GM23248 (cell line): ENCODE results near the gene LBHD2. TPM values are rescaled to one million over a fixed set of nuclear protein-coding genes. Genes with fewer than 3 reads are reported as not detected.
A peak's percentile ranks its signal among the peaks of the same experiment; 100 is the strongest.

Source experiments
- DNase-seq: peaks from one replicate; pipeline ENCODE4 v3.0.0-alpha.2; 2015
- H2AFZ ChIP-seq: fragments of 200-600 bp; sonication (generic); 2 replicates; pipeline ENCODE4 v1.6.1; 2016; ENCODE audit warnings: antibody characterized with exemption
- H3F3A ChIP-seq: fragments of 200-600 bp; sonication (generic); 2 replicates; pipeline ENCODE4 v1.6.1; 2016; ENCODE audit warnings: mild to moderate bottlenecking, antibody characterized with exemption, mixed run types; ENCODE audit not compliant: insufficient read depth
- H3K27ac ChIP-seq: fragments of 200-600 bp; sonication (generic); 2 replicates; pipeline ENCODE4 v1.5.1; 2016; ENCODE audit warnings: mild to moderate bottlenecking
- H3K27me3 ChIP-seq: fragments of 200-600 bp; sonication (generic); replicated peaks from 2 replicates; pipeline ENCODE4 v1.6.1; 2016; ENCODE audit warnings: mild to moderate bottlenecking; ENCODE audit not compliant: insufficient read depth
- H3K36me3 ChIP-seq: fragments of 200-600 bp; sonication (generic); 2 replicates; pipeline ENCODE4 v1.6.1; 2016; ENCODE audit warnings: low read depth, mild to moderate bottlenecking
- H3K4me1 ChIP-seq: fragments of 200-600 bp; sonication (generic); 2 replicates; pipeline ENCODE4 v1.6.1; 2016; ENCODE audit warnings: mild to moderate bottlenecking; ENCODE audit not compliant: insufficient read depth
- H3K4me2 ChIP-seq: fragments of 200-600 bp; sonication (generic); one replicate; pipeline ENCODE4 v1.6.1; 2016; ENCODE audit warnings: mild to moderate bottlenecking; ENCODE audit not compliant: unreplicated experiment
- H3K4me3 ChIP-seq: fragments of 200-600 bp; sonication (generic); 2 replicates; pipeline ENCODE4 v1.5.1; 2016; ENCODE audit warnings: mild to moderate bottlenecking
- H3K79me2 ChIP-seq: fragments of 200-600 bp; sonication (generic); 2 replicates; pipeline ENCODE4 v1.6.1; 2016; ENCODE audit warnings: mild to moderate bottlenecking; ENCODE audit not compliant: insufficient read depth
- H3K9ac ChIP-seq: fragments of 200-600 bp; sonication (generic); 2 replicates; pipeline ENCODE4 v1.6.1; 2016; ENCODE audit warnings: mild to moderate bottlenecking
- H3K9me2 ChIP-seq: fragments of 200-600 bp; sonication (generic); 2 replicates; pipeline ENCODE4 v1.6.1; 2016; ENCODE audit warnings: mixed run types, mild to moderate bottlenecking, moderate library complexity; ENCODE audit not compliant: insufficient read depth
- H3K9me3 ChIP-seq: fragments of 200-600 bp; sonication (generic); one replicate; pipeline ENCODE4 v1.6.1; 2017; ENCODE audit warnings: low read depth
- H4K20me1 ChIP-seq: fragments of 200-600 bp; sonication (generic); 2 replicates; pipeline ENCODE4 v1.6.0; 2016; ENCODE audit not compliant: insufficient read depth
- EZH2 ChIP-seq: fragments of 200-600 bp; sonication (generic); IDR thresholded peaks from 2 replicates; pipeline ENCODE4 v1.6.1; 2018; ENCODE audit warnings: antibody characterized with exemption, mild to moderate bottlenecking; ENCODE audit not compliant: insufficient read depth, poor library complexity, severe bottlenecking
- EZH2phosphoT487 ChIP-seq: fragments of 200-600 bp; sonication (generic); IDR thresholded peaks from 2 replicates; pipeline ENCODE4 v1.6.1; 2018; ENCODE audit warnings: antibody characterized with exemption, moderate library complexity, mild to moderate bottlenecking, low read depth; ENCODE audit not compliant: insufficient read depth
- WGBS, 2 experiments: methylation state at CpG; one replicate each; pipeline ENCODE4 v1.1.6; 2015 to 2017; ENCODE audit warnings: low lambda C conversion rate in 2 of 2, low coverage in 1 of 2; ENCODE audit errors: missing lambda C conversion rate in 2 of 2; 5-methylcytosine and 5-hydroxymethylcytosine counted together
- in situ Hi-C: fragments of 300-500 bp; cut with MboI; formaldehyde crosslinking; loops from 2 replicates; pipeline ENCODE4 v1.15.0; 2020
- polyA plus RNA-seq: library from polyadenylated mRNA; unstranded; fragments of >200 nt; fragmentation: Nextera tagmentation; extraction: Ambion mirVana; gene quantifications from 2 replicates; pipeline ENCODE4 v1.2.1, GENCODE V29; 2016
- total RNA-seq: library from RNA; depleted of rRNA; stranded (reverse); fragments of >200 nt; shearing (Covaris generic); gene quantifications from 2 replicates; pipeline ENCODE4 v1.2.3, GENCODE V29; 2014

The LBHD2 gene
- total and polyA plus RNA-seq, 2 experiments from 2014 or later, result not detected

DNA sequence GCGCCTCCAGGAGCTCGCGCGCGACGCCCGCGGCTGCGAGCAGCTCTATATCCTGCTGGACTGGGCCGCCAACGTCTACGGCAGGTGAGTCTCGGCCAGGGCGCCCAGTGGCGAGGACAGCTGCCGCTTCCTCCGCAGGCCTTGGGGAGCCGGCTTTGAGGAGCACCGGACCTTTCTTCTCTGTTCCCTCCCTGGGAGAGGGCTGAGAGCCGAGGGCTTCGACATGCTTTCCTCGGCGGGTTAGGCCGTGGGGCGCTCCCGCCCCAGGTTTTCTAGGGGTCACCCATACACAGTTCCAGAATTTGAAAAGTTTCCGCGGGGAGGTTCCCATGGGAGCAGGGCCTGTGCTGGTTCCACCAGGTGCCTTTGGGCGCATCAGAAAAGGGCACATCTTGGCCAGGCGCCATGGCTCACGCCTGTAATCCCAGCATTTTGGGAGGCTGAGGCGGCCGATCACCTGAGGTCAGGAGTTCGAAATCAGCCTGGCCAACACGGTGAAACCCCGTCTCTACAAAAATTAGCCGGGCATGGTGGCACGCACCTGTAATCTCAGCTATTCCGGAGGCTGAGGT lies 18.8 kb downstream of the LBHD2 start:
- Histone ChIP-seq H3K9me2 (no peaks in the 10 kb centered on the region), H3K9ac (no peak overlapping the region), H2AFZ (no peak overlapping the region), H3K36me3 (no peaks in the 10 kb centered on the region), H4K20me1 (no peaks in the 10 kb centered on the region), H3K79me2 (no peaks in the 10 kb centered on the region), H3K27ac (no peak overlapping the region), H3K9me3 (no peaks in the 10 kb centered on the region), H3F3A (no peaks in the 10 kb centered on the region), H3K4me2 (no peak overlapping the region), H3K4me1 (no peaks in the 10 kb centered on the region), H3K4me3 (no peak overlapping the region), H3K27me3 (peaks cover 16% of the 10 kb centered on the region)
- in situ Hi-C loops, result no loop called here
- TF ChIP-seq EZH2phosphoT487, result no peak
- no peak for TF ChIP-seq EZH2
- no peak for DNase-seq
- 23 to 35% methylated on average over 26 to 34 of the region's 39 CpGs for WGBS, 2 experiments

DNA sequence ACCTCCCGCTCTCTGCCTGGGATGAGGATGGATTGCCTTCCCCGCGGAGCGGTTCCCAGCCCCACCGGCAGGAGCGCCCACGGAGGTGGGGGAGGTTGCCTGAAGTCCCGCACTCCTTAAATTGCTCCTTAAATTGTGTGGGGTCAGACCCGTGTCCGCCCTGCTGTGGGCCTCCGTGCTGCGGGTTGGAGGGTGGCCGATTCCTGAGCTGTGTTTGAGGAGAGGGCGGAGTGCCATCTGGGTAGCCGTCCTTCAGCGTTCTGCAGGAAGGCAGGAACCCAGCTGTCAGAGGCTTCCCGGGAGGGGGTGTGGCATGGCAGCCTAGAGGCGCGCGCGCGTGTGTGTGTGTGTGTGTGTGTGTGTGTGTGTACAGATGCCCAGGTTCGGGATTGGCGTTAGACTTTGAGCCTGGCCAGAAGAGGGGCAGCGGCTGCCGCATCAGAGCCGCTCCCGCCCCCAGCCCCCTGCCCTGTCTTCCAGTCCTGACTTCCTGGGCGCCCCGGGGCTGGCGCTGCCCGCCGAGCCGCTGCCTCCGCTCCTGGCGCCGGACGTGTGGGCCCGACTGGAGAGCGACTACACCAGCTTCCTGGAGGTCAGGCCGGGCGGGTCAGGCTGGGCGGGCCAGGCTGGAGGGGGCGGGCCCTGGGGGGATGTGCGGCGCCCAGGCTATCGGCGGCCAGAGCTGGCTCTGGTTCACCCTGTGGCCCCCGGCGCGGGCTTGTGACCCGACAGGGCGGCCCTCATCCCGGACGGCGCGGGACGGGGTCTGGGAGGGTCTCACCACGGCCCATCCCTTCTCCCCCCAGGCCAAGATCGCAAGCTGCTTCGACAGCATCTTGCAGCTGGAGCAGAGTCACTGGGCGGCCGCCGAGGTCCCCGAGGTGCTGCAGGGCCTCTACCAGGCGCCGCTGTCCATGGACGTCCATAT lies 19.7 kb downstream of the LBHD2 start:
- Histone ChIP-seq H3K9ac (no peak overlapping the region), H4K20me1 (no peaks in the 10 kb centered on the region), H3K4me1 (no peaks in the 10 kb centered on the region), H3K27me3 (peaks cover 16% of the 10 kb centered on the region), H3F3A (no peaks in the 10 kb centered on the region), H3K27ac (no peak overlapping the region), H3K9me2 (no peaks in the 10 kb centered on the region), H3K4me3 (peak overlapping the region; percentile 23; the same call in 1 of the 2 replicates), H3K9me3 (no peaks in the 10 kb centered on the region), H2AFZ (no peak overlapping the region), H3K4me2 (no peak overlapping the region), H3K36me3 (no peaks in the 10 kb centered on the region), H3K79me2 (no peaks in the 10 kb centered on the region)
- in situ Hi-C loops, result no loop called here
- TF ChIP-seq EZH2 (no peak), EZH2phosphoT487 (no peak)
- peak; percentile 68 for DNase-seq
- 11 to 31% methylated on average over 25 to 52 of the region's 68 CpGs for WGBS, 2 experiments

DNA sequence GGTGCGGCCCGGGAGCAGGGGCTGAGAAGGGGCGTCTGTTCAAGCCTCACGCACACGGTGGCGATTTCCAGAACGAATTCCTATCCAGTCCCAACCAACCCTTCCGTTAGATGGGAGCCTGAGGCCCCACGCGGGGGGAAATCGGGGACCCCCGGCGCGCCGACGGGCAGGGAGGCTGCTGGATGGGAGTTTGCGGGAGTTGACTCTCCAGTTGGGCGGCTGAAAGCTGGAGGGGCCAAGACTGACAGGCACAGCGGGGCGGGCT lies 20.3 kb downstream of the LBHD2 start:
- Histone ChIP-seq H3F3A (no peaks in the 10 kb centered on the region), H3K4me1 (no peaks in the 10 kb centered on the region), H3K4me2 (no peak overlapping the region), H2AFZ (no peak overlapping the region), H3K79me2 (no peaks in the 10 kb centered on the region), H3K4me3 (no peak overlapping the region), H3K27me3 (peaks cover 16% of the 10 kb centered on the region), H3K36me3 (no peaks in the 10 kb centered on the region), H3K9ac (no peak overlapping the region), H3K9me3 (no peaks in the 10 kb centered on the region), H3K27ac (no peak overlapping the region), H3K9me2 (no peaks in the 10 kb centered on the region), H4K20me1 (no peaks in the 10 kb centered on the region)
- in situ Hi-C loops, result no loop called here
- TF ChIP-seq EZH2phosphoT487 (no peak), EZH2 (no peak)
- no peak for DNase-seq
- WGBS, 2 experiments, result 5 to 11% methylated on average over 14 to 16 of the region's 20 CpGs

DNA sequence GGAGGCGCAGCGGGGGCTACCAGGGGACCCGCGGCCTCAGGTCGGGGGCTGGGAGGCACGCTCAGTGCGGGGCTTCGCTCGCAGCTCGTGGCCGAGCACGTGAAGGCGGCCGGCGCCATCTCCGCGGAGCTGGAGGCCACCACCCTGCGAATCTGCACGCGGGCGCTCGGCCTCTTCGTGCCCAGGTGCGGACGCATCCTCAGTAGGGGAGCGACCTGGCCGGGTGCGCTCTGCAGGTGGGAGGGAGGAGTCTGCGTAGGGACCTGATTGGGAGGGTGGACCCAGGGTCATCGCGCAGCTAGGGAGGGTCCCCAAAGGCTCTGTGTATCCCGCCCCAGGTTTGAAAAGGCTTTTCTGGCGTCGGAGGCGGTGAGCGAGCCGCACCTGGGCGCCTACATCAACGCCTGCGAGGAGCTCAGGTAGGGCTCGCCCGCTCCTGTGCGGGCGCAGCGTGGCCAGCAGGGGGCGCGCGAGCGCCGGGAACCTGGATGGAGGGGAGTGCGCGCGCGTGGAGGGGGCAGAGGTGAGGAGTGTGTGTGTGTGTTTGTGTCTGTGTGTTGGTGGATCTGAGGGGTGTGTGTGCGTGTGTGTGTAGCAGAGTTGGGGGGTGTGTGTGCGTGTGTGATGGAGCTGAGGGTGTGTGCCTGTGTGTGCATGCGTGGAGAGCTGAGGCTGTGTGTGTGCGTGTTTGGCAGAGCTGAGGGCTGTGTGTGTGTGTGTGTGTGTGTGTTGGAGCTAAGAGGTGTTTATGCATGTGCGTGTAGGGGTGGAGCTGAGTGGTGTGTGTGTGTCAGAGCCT lies 20.8 kb downstream of the LBHD2 start:
- H2AFZ ChIP-seq, result no peak overlapping the region
- H3K9ac ChIP-seq, result no peak overlapping the region
- TF ChIP-seq EZH2phosphoT487, result no peak
- no peak for TF ChIP-seq EZH2
- no peaks in the 10 kb centered on the region for H3K79me2 ChIP-seq
- in situ Hi-C loops, result no loop called here
- no peaks in the 10 kb centered on the region for H3K36me3 ChIP-seq
- WGBS, 2 experiments, result 1 to 7% methylated on average over 40 to 52 of the region's 59 CpGs
- no peak overlapping the region for H3K4me3 ChIP-seq
- no peak overlapping the region for H3K27ac ChIP-seq
- peak; percentile 55 for DNase-seq
- H3K27me3 ChIP-seq, result peaks cover 16% of the 10 kb centered on the region
- no peaks in the 10 kb centered on the region for H3K9me3 ChIP-seq
- H3F3A ChIP-seq, result no peaks in the 10 kb centered on the region
- no peaks in the 10 kb centered on the region for H4K20me1 ChIP-seq
- no peaks in the 10 kb centered on the region for H3K9me2 ChIP-seq
- no peaks in the 10 kb centered on the region for H3K4me1 ChIP-seq
- H3K4me2 ChIP-seq, result no peak overlapping the region
